HG03064 (cell line): ENCODE results near the gene MXD4.

Experiments used
- ATAC-seq: cut with Tn5 transposase; IDR thresholded peaks from one replicate; pipeline ENCODE4 v1.9.1; 2021; ENCODE audit warnings: low read depth; ENCODE audit not compliant: unreplicated experiment

The MXD4 gene, protein sequence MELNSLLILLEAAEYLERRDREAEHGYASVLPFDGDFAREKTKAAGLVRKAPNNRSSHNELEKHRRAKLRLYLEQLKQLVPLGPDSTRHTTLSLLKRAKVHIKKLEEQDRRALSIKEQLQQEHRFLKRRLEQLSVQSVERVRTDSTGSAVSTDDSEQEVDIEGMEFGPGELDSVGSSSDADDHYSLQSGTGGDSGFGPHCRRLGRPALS

DNA sequence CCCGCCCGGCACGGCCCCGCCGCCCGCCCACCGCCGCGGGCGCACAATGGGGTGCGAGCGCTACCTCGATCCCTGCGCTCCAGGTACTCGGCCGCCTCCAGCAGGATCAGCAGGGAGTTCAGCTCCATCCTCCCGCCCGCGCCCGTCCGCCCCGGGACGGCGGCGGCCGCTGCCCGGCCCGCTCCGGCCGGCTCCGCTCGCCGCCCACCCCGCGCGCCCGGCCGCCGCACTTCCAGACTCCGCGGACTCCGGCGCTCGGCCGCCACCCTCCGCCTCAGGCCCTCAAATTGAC is at the start of gene MXD4:
MXD4 (minus strand) TSS at position 257 of the 292 bp plus-strand sequence; CDS start at position 128, 129 bp downstream.
- peak; percentile 2 for ATAC-seq

DNA sequence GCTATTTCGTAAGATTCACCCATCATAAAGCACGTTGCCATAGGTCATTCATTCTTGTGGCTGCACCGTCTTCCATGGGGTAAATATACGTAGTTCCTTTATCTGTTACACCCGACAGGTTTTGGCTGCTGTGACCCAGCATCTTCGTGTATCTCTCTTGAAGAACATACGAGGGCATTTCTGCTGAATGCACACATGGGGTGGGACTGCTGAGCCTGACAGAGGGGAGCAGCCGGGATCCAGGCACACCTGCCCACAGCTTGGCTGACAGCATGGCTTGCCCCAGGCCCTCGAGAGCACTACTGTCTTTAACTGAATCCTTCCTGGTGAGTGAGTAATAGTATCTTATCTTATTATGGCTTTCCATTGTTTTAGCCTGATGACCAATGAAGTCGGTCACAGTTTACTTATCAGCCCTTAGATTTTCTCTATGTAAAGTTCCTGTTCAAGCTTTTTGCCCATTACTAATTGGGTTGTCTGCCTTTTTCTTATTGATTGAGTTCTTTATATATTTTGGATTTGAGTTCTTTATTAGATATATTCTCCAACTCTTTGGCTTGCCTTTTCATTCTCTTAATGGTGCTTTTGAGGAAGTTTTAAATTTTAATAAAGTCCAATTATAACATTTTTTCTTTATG is 45.0 kb upstream of the MXD4 start:
- no peak for ATAC-seq

DNA sequence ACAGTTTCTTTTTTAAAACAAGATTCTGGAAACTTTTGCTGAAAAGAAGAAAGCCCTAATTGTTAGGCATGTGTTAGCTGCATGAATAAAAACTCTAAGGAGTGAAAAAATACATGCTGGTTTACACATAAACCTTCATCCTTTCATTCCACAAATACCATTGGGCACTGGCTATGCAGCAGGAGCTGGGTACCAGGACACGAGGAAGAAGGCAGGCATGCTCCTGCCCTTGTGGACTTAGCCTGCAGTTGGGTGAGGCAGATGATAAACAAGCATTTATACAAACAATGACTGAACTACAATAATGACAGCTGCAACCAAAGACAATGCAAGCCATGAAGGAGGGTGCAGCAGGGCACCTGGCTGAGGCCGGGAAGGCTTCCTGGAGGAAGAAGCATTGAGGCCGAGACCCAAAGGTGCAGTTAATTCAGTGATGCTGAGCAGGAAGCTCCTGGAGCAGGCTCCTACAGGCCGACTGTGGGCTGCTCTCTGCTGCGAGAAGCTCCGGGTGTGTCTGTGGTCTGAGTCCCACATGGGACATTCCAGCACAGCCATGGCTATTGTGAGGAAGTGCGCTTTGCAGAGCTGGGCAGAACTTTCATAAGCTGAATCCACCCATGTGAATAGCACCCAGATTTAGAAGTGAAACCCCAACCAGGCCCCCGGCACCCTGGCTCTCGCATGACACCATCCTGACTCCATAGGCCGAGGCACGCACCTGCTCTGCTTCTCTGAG is 44.0 kb upstream of the MXD4 start:
- ATAC-seq, result no peak

DNA sequence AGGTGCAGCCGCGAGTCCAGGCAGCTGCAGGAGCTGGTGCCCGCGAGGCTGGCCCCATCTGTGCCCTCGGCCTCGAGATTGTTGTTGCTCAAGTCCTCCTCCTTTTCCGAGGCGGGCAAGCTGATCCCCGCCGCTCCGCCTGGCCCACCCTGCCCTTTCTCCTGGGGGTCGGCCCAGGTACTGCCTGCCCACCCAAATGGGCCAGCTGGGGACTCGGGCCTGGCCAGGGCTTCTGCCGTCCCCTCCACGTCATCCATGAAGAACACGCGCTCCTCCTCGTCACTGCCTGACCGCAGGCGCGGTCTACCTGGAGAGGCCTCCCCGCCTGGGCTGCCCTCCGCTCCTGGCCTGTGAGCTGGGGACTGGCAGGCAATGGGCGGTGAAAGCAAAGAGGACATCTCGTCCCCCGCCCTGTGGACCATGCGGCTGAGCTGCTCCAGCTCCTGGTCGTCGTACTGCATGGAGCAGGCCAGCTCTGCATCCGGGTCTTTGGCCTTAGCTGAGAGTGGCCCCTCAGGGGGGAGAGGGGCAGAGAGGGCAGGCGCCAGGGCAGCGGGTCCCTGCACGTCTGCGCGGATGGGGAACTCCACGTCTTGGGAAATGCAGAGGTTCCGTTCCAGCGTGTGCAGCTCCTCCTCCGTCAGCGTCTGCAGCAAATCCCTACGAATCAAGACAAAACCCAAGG is 43.1 kb upstream of the MXD4 start:
- no peak for ATAC-seq

DNA sequence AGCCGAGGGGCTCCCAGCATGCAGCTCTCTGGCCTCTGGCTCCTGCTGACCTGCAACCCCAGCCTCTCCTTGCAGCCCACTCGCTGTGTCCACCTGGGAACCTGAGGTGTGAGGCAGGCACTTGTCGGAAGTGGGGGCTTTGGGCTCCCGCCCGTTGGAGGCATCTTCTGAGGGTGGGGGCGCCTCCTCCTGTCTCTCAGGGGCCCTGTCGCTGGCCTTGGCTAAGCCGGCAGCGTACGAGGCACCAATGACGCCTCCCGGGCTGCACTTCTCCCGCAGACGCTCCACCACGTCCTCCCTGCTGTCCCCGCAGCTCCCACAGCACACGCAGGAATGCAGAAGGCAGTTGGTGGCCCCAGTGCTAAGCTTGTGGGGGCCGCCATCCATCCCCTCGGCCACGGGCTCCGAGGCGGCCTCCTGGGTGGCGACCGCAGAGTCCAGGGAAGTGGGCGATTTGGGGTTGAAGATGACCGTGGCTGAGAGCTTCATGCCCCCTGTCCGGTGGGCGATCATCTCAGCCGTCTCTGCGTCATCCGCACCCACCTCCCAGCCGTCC is 42.5 kb upstream of the MXD4 start:
- no peak for ATAC-seq

DNA sequence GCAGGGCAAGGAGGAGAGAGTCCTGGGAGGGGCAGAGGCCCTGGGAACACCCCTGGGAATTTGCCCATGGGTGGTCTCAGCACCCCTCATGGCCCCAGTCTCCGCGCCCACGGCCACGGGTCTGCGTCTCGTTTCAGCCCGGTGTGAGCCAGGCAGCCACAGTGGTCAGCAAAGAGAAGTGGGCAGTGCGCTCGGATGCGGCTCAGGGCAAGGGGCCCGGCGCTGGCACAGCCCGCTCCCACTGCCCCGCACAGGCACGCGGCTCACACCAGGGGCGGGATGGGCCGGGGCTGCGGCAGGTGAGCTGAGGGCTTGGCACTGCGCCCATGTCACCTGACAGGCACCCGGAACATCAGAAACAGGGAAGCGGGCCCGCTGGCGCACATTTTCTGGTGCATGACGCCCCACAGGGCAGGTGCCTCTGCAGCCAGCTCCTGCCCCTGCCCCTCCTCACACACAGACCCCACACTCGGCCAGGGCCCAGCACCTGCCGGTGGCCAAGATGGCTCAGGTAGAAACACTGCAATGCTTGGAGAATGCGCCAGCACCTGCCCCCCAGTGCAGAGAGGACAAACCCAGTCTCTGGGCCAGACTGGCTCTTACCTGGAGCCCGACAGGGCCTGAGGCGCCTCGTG is 41.9 kb upstream of the MXD4 start:
- ATAC-seq, result no peak

DNA sequence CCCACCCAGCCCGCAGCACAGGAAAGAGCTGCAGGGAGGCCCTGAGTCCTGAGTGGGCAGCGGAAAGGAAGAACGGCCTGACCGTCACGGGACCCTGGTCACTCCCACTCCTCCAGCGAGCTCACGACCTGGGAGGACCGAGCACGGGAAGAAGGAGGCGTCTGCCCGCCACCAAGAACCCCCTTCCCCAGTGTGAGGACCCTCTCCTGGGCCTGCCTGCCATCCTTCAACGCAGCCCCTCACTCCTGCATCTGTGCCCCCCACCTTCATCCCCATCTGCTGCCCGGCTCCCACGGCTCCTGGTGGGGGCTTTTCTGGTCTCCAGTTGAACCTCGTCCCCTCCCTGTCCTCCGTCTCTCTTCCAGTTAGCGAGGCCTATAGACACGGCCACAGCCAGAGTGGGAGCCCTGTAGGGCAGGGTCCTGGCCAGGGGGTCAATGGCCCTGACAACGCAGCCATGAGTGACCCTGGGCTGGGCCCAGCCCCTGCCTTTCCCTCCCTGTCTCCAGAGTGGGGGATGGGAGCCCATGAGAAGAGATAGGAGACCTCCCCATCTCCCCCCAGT is 41.3 kb upstream of the MXD4 start:
- no peak for ATAC-seq

DNA sequence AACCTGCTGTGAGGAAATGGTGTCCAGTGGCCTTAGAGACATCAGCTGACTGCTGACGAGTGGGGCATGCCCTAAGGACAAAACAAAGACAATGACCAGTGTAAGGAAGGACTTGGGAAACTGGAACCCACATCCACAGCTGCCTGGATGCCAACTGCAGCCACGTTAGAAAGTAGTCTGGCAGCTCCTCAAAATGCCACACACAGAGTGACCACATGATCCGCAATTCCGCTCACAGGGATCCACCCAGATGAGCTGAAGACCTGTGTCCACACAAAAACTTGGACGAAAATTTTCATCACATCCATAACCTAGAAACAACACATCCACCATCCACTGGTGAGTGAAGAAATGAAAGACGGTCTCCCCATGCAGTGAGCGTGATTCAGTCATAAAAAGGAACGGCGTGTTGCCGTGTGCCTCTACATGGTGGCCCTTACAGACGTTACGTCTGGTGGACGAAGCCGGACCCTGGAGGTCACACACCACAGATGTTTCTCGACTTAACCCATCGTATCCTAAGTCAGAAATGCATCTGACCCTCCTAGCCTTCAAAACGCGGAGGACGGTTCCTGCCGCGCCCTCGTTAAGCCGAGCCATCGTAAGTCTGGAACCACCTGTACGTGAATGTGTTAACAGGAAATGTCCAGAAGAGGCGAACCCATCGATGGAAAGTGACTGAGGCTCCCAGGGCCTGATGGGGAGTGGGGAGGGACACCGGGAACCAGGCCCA is 40.6 kb upstream of the MXD4 start:
- ATAC-seq, result no peak

DNA sequence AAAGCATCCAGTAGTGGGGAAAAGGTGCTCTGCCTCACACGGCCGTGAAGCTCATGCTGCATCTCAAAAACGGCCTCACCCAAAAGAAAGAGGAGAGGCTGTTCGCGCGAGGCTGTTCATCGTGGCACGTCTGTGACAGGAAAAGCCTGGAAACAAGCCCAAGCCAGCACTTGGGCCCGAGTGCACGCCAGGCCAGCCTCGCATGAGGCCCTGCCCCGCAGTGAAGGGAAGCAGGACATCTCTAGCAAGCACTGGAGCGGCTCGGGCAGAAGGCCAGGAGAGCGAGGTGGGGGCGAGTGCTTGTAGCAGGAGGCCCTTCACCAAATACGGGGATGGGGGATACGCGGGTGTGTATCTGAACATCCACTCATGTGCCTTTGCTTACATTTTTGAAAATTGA is 39.9 kb upstream of the MXD4 start:
- ATAC-seq, result no peak

DNA sequence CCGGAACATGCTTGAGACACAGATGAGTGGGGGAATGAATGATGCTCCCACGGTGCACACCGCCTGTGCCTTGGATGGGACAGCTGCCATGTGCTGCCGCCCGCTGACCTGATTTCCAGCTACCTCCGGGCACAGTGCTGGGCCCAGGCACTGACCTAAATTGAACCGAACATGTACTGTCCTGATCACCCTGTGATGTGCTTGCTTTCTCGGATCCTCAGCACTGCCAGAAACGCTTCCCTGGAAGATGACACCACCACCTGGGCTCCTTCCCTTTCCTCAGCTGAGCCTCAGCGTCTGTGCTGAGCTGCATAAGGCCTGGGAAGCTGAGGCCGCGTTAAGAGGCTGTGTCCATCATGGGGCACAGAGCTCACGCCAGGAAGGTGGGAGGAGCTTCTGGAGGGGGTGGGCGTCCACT is 39.3 kb upstream of the MXD4 start:
- ATAC-seq, result no peak

DNA sequence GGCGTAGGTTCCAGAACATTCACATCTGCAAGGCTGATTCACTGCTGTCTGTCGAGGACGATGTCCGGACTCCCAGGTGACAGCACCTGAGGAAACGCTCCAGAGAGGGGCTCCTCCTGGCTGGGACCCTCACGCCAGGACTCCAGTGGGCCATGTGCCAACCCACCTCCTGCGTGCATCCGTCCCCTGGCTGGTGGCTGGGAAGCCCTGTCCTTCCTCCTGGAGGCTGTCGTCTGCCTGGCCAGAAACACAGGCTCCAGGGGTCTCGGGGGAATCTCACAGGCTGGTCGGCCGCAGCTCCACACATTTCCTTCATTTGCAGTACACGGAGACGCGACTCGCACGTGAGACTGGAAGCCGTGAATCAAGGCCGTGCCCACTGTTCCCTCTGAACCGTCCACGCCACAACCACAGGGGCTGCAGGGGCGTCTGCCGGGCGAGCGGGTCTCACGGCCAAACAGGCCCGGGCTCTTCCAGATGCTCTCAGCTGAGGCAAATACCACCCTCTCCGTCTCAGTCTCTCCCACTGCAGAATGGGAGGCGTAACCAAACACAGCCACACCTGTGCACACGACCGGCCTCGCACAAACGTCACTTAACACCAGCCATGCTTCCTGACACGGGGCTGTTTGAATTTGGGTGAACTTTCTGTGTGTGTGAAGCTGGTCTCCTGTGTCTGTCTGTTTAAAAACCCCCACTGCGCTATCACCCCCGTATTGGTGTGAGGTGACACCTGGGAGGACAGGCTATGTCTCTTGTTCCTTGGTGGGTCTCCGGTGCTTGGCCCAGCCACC is 38.7 kb upstream of the MXD4 start:
- ATAC-seq, result no peak

DNA sequence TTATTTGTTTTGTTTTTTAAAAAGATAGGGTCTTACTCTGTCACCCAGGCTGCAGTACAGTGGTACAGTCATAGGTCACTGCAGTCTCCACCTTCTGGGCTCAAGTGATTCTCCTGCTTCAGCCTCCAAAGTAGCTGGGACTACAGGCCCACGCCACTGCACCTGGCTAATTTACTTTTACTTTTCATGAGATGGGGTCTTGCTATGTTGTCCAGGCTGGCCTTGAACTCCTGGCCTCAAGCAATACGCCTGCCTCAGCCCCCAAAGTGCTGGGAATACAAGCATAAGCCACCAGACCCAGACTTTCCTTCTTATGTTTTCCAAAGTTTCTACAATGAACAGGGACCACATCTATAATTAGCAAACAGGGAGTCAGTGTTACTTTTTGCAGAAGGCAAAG is 37.9 kb upstream of the MXD4 start:
- ATAC-seq, result no peak

DNA sequence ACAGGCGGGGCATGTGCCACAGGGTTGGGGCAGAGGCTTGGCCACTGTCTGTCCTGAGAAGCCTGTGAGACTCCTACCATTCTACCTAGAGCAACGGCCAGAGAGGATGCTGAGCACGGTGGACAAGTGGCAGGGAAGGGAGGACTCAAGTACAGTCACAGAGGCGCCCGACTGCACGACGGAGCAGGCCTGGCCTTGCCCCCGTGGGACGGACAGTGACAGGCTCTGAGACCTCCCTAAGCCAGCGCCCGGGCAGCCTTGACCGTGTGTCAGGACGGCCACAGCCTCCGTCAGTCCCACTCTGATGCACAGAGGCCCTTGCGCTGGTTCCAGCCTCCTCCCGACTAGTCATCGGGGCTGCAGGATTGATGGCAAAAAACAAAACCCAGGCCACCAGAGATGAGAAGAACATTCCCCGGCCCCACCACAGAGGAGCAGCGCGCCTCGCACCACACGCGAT is 36.7 kb upstream of the MXD4 start:
- ATAC-seq, result no peak

DNA sequence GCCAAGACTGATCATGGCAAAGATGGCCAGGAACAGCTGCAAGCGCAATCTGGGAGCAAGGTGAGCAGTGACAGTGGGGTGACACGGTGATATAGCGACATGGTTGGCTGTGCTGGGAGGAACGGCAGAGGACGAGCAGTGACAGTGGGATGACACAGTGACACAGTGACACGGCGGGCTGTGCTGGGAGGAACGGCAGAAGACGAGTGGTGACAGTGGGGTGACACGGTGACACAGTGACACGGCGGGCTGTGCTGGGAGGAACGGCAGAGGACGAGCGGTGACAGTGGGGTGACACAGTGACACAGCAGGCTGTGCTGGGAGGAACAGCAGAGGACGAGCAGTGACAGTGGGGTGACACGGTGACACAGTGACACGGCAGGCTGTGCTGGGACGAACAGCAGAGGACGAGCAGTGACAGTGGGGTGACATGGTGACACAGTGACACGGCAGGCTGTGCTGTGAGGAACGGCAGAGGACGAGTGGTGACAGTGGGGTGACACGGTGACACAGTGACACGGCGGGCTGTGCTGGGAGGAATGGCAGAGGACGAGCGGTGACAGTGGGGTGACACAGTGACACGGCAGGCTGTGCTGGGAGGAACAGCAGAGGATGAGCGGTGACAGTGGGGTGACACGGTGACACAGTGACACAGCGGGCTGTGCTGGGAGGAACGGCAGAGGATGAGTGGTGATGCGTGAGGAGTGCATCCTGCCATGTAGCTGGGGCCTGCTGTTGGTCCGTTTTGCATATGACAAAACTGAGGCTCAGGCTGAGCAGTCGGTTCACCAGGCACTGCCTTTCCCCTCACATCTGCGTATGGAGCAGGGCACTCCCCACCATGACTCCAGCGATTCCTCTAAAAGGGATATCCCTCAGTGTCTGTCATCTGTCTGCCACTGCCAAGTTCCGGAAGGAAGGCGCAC is 36.0 kb upstream of the MXD4 start:
- no peak for ATAC-seq

DNA sequence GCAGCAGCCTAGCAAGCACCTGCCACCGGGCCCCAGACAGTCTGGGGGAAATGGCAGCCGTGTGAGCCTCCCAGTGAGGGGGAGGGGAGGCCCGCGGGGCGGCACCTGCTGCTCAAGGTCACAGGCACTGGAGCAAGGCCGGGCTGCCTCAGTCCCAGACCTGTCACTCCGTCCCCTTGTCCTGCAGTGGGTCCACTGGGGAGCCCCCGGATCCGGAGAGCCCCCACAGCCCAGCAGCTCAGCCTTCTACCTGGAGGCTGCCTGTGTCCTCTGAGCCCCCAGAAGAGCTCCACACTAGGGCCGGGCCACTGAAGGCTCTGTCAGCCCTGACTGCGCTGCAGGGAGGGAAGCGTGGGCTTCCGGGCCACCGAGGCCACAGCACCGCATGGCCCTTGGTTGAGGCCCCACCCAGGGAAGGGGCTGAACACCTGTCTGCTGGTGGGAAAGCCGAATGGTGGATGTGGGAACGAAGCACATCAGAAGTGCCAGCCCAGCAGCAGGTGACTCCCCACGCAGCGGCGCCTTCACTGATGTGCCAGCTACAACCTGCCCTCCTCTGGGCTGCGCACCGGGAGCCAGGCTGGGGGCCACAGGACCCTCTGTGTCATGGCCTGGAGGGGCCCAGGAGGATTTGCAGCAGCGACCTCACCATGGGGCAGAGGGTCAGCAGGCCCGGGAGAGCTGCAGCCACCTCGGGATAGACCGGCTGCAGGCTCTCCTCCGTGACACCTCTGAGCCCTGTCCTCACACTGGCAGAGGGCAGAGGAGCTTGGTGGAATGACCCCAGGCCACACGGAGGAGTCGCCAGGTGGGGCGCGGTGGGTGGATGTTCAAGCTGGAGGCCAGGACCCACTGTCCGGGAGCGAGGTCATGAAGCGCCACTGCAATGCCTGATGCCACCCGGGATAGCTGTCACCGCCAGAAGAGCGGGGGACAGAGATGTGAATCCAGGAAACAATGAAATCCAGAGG is 35.0 kb upstream of the MXD4 start:
- no peak for ATAC-seq

DNA sequence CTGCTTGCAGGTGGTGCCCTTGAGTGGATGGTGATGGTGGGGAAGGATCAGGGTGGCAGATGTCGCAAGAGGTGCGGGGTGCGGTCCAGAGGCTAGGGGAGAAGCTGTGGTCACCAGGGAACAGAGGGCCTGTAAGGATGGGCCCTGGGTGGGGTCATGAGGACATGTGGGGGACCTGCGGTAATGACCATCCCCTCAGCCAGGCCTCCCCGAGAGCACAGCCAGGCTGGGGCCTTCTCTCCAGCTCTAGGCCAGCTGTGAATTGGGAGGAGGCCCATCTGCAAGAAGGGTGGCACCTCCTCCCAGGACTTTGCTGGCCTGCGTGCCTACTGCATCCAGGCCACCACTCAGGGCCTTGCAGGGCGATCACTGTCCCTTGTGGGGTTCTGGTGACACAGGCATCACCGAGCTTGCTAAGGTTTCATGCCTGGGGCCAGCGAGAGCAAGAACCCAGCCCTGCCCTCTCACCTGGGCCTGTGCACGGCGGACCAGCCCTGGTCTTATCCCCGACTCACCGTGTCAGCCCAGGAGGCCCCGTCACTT is 34.1 kb upstream of the MXD4 start:
- no peak for ATAC-seq
